Peyer's patch (tissue), 4 donors: Measurements from ENCODE around the gene TMEM219.

Experiments used
- POLR2A ChIP-seq, 2 donors: fragments of 450-650 bp; IDR thresholded peaks; one replicate each; pipeline ENCODE4 v1.5.1; 2017; ENCODE audit warnings: antibody characterized with exemption in 2 of 2, mild to moderate bottlenecking in 2 of 2, moderate library complexity in 2 of 2
- TF ChIP-seq, protein P1 (sequence below), 6 experiments: fragments of 450-650 bp in 4 of 6; fragments of 200-600 bp in 2 of 6; sonication (generic) in 1 of 6; IDR thresholded peaks; one replicate each; pipeline ENCODE4 v1.5.1; 2017 to 2019; ENCODE audit warnings: antibody characterized with exemption in 6 of 6, mild to moderate bottlenecking in 3 of 6, moderate library complexity in 1 of 6

- TF ChIP-seq, protein P1, sequence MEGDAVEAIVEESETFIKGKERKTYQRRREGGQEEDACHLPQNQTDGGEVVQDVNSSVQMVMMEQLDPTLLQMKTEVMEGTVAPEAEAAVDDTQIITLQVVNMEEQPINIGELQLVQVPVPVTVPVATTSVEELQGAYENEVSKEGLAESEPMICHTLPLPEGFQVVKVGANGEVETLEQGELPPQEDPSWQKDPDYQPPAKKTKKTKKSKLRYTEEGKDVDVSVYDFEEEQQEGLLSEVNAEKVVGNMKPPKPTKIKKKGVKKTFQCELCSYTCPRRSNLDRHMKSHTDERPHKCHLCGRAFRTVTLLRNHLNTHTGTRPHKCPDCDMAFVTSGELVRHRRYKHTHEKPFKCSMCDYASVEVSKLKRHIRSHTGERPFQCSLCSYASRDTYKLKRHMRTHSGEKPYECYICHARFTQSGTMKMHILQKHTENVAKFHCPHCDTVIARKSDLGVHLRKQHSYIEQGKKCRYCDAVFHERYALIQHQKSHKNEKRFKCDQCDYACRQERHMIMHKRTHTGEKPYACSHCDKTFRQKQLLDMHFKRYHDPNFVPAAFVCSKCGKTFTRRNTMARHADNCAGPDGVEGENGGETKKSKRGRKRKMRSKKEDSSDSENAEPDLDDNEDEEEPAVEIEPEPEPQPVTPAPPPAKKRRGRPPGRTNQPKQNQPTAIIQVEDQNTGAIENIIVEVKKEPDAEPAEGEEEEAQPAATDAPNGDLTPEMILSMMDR (IDR thresholded peaks at IDR 0.05) = no peak
- TF ChIP-seq POLR2A (IDR thresholded peaks at IDR 0.05) = no peak
Observed at GRCh38 chr16:29993191-29993902, 31.5 kb downstream of the TMEM219 start.
